H1 (cell line): ENCODE data around the gene CAV1. TPM values are rescaled to one million over a fixed set of nuclear protein-coding genes. Genes with fewer than 3 reads are reported as not detected.

ENCODE experiments used
- GTF2F1 ChIP-seq: IDR thresholded peaks from 2 replicates; pipeline ENCODE4 v1.6.1; 2012; ENCODE audit warnings: low read depth, low read length, improper control_type of control experiment, borderline replicate concordance
- POLR2AphosphoS5 ChIP-seq: IDR thresholded peaks from 2 replicates; pipeline ENCODE4 v1.6.1; 2011; ENCODE audit warnings: low read depth, low read length
- RAD21 ChIP-seq, 2 experiments: IDR thresholded peaks in 1 of 2; conservative IDR thresholded peaks in 1 of 2; 2 replicates each; pipeline ENCODE4 v1.6.1; 2011; ENCODE audit warnings: low read depth in 2 of 2, low read length in 2 of 2, improper control_type of control experiment in 1 of 2, inconsistent platforms in 1 of 2, mild to moderate bottlenecking in 1 of 2, moderate library complexity in 1 of 2
- SUZ12 ChIP-seq: fragments of 200-600 bp; sonication (generic); IDR thresholded peaks from 2 replicates; pipeline ENCODE4 v1.6.1; 2012; ENCODE audit warnings: mild to moderate bottlenecking, inconsistent platforms, low read length, moderate library complexity, mixed read lengths
- polyA plus RNA-seq, 7 experiments: library from polyadenylated mRNA; depleted of rRNA in 3 of 7; stranded (reverse) in 5 of 7; unstranded in 2 of 7; fragments of >200 nt in 5 of 7; fragments of 200-250 nt in 2 of 7; gene quantifications; 1 replicate in 5 of 7; 2 replicates in 1 of 7; 4 replicates in 1 of 7; pipeline versions ENCODE4 v1.2.1 to v1.2.3, GENCODE V29; 2011 to 2013; ENCODE audit warnings: missing spikeins in 2 of 7, mixed read lengths in 2 of 7
- total RNA-seq: library from RNA; stranded (reverse); fragmentation: NEBNext Ultra II Directional; extraction: Animal tissue kit (Norgen Biotek cat#: 25700); gene quantifications from 2 replicates; pipeline ENCODE4 v1.2.1, GENCODE V29; 2021
- TF ChIP-seq, protein P1 (sequence below): IDR thresholded peaks from 2 replicates; pipeline ENCODE4 v1.6.1; 2012; ENCODE audit warnings: low read length, inconsistent platforms

The CAV1 gene
- total and polyA plus RNA-seq, 2 of the 8 experiments (the other 6 are each of a cell fraction or from before 2014, with no cell fraction given): 16.3 to 21.8 TPM

DNA sequence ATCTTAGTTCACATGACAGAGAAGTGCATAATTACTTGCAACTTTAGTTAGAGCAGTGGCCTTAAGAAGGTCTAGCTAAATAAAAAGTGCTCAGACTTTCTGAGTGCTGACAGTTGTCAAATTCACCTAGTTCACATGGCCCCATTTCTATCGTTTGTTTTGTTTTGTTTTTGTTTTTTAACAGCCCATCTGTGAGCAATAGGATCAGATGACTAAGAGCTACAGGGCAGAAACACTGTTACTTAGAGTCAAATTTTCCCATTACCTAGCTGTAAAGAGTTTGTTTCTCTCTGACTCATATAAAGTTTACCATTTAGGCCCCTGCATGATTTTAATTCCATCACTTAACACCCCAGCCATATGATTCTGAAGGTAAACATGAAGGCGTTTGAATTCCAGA, 18.8 kb downstream of the CAV1 start (continued):
- TF ChIP-seq GTF2F1 (no peak), POLR2AphosphoS5 (no peak), SUZ12 (no peak), RAD21 (IDR thresholded peaks at IDR 0.05 in 1 of 2, conservative IDR thresholded peaks at IDR 0.05 in 1 of 2; ENCODE audit: low read depth in 2 of 2, low read length in 2 of 2) (no peak)
- TF ChIP-seq, protein P1, sequence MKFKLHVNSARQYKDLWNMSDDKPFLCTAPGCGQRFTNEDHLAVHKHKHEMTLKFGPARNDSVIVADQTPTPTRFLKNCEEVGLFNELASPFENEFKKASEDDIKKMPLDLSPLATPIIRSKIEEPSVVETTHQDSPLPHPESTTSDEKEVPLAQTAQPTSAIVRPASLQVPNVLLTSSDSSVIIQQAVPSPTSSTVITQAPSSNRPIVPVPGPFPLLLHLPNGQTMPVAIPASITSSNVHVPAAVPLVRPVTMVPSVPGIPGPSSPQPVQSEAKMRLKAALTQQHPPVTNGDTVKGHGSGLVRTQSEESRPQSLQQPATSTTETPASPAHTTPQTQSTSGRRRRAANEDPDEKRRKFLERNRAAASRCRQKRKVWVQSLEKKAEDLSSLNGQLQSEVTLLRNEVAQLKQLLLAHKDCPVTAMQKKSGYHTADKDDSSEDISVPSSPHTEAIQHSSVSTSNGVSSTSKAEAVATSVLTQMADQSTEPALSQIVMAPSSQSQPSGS: no peak
